SH-SY5Y (cell line): ENCODE data around the gene SLC22A12.

Experiments used
- GATA2 ChIP-seq: IDR thresholded peaks from 2 replicates; pipeline ENCODE4 v1.6.1; 2011; ENCODE audit warnings: mild to moderate bottlenecking, low read depth, low read length
- GATA3 ChIP-seq: IDR thresholded peaks from 2 replicates; pipeline ENCODE4 v1.6.1; 2011; ENCODE audit warnings: low read depth, mild to moderate bottlenecking, low read length, moderate library complexity

- TF ChIP-seq GATA3 (no peak), GATA2 (no peak)
Observed at GRCh38 chr11:64562723-64563351, 28.2 kb upstream of the SLC22A12 start.
